Progenitor cell of endocrine pancreas (in vitro differentiated cells): ENCODE measurements around the gene C5. TPM values are rescaled to one million over a fixed set of nuclear protein-coding genes. Genes with fewer than 3 reads are reported as not detected.

ENCODE experiments used
- DNase-seq: peaks from one replicate; pipeline ENCODE4 v3.0.0; 2021; ENCODE audit warnings: low spot score; ENCODE audit not compliant: unreplicated experiment
- H3K27ac Mint-ChIP-seq: 2 replicates; pipeline ENCODE4 v1.8.0; 2021; ENCODE audit warnings: mild to moderate bottlenecking, moderate library complexity, mixed read lengths
- H3K27me3 Mint-ChIP-seq: 2 replicates; pipeline ENCODE4 v1.8.0; 2021; ENCODE audit warnings: mixed read lengths
- H3K36me3 Mint-ChIP-seq: 2 replicates; pipeline ENCODE4 v1.8.0; 2022; ENCODE audit warnings: mixed read lengths; ENCODE audit not compliant: insufficient read depth
- H3K4me1 Mint-ChIP-seq: 2 replicates; pipeline ENCODE4 v1.8.0; 2021; ENCODE audit warnings: low read depth, mixed read lengths
- H3K4me3 Mint-ChIP-seq: 2 replicates; pipeline ENCODE4 v1.8.0; 2021; ENCODE audit warnings: low read depth, mild to moderate bottlenecking, moderate library complexity, mixed read lengths
- H3K9me3 Mint-ChIP-seq: 2 replicates; pipeline ENCODE4 v1.8.0; 2021; ENCODE audit warnings: low read depth, mixed read lengths
- total RNA-seq: library from RNA; stranded (reverse); gene quantifications from 2 replicates; pipeline ENCODE4 v1.2.1, GENCODE V29; 2021
- TF ChIP-seq, protein P1 (sequence below): fragments of 200-600 bp; sonication (generic); IDR thresholded peaks from one replicate; pipeline ENCODE4 v1.5.0; 2021; ENCODE audit warnings: antibody characterized with exemption, mild to moderate bottlenecking; ENCODE audit not compliant: unreplicated experiment

Gene C5
- total RNA-seq, 1 donor from 2014 or later = 47.1 TPM

DNA sequence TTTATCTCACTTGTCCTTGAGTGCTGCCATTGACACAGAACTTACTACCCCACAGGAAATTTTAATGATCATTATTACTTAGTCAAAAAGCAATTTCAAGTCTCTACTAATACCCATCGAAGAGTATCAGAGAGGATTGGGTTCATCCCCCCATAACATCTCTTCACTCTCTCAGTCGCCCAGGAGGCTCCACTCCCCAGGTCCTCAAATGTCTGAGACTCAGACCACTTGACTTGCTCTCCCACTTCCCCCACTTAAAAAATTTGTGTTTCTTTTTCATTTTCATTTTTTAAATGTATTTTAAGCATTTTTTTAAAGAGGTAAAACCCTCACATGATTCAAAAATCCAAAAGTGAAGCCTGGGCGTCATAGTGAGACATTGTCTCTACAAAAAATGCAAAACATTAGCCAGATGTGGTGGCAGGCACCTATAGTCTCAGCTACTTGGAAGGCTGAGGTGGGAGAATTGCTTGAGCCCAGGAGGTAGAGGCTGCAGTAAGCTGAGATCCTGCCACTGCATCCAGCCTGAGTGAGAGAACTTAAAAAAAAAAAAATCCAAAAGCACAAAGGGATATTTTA lies 66.7 kb downstream of the C5 start:
- no peak overlapping the region for H3K27ac Mint-ChIP-seq
- no peak for DNase-seq

DNA sequence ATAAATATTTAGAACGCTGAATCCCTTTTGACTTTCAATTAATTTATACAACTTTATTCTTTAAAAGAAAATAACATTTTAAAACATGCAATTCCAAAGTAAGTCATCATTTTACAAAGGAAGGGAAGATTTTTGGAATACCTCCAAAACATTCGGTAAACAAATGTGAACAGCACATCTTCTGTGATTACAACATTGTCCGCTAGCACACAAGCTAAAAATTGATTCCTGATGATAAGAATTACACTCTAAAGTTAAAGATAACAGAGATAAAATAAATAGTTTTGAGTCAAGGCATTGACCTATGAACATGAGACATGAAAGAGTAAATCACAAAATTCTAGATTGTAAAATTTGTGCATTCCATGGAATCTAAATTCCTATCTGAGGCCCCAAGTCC lies 67.2 kb downstream of the C5 start:
- no peaks in the 10 kb centered on the region for H3K27me3 Mint-ChIP-seq
- H3K4me1 Mint-ChIP-seq = peaks cover 3% of the 10 kb centered on the region
- H3K9me3 Mint-ChIP-seq = no peaks in the 10 kb centered on the region
- TF ChIP-seq, protein P1, sequence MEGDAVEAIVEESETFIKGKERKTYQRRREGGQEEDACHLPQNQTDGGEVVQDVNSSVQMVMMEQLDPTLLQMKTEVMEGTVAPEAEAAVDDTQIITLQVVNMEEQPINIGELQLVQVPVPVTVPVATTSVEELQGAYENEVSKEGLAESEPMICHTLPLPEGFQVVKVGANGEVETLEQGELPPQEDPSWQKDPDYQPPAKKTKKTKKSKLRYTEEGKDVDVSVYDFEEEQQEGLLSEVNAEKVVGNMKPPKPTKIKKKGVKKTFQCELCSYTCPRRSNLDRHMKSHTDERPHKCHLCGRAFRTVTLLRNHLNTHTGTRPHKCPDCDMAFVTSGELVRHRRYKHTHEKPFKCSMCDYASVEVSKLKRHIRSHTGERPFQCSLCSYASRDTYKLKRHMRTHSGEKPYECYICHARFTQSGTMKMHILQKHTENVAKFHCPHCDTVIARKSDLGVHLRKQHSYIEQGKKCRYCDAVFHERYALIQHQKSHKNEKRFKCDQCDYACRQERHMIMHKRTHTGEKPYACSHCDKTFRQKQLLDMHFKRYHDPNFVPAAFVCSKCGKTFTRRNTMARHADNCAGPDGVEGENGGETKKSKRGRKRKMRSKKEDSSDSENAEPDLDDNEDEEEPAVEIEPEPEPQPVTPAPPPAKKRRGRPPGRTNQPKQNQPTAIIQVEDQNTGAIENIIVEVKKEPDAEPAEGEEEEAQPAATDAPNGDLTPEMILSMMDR = no peak
- no peak overlapping the region for H3K4me3 Mint-ChIP-seq
- no peak overlapping the region for H3K27ac Mint-ChIP-seq
- peaks cover 5% of the 10 kb centered on the region for H3K36me3 Mint-ChIP-seq
- no peak for DNase-seq

More for the DNA sequence above, 66.7 kb downstream of the C5 start:
- Mint-ChIP-seq H3K9me3 (no peaks in the 10 kb centered on the region), H3K36me3 (peaks cover 6% of the 10 kb centered on the region), H3K27me3 (no peaks in the 10 kb centered on the region), H3K4me1 (peaks cover 3% of the 10 kb centered on the region), H3K4me3 (no peak overlapping the region)
- TF ChIP-seq, protein P1 = no peak

DNA sequence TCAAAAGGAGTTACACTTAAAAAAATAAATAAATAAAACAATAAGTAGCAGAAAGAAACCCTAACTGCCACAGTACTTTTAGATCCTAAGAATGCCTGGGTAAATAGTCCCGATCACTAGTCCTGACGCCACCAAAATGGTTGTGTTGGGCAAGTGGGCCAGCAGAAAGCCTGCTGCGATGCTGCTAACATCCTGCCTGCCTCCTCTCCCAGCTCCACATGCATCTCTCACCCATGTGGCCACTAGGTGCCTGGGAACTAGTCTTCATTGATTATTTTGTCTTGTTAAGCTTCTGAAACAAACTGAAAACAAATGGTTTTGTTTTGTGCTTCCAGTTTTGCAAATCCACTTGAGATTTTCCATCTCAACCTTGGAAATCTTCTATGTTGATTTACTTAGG lies 69.1 kb downstream of the C5 start:
- Mint-ChIP-seq H3K4me1 (peaks cover 3% of the 10 kb centered on the region), H3K9me3 (no peaks in the 10 kb centered on the region), H3K27me3 (no peaks in the 10 kb centered on the region), H3K4me3 (no peak overlapping the region), H3K27ac (no peak overlapping the region), H3K36me3 (peaks cover 5% of the 10 kb centered on the region)
- no peak for DNase-seq
- TF ChIP-seq, protein P1 = no peak

DNA sequence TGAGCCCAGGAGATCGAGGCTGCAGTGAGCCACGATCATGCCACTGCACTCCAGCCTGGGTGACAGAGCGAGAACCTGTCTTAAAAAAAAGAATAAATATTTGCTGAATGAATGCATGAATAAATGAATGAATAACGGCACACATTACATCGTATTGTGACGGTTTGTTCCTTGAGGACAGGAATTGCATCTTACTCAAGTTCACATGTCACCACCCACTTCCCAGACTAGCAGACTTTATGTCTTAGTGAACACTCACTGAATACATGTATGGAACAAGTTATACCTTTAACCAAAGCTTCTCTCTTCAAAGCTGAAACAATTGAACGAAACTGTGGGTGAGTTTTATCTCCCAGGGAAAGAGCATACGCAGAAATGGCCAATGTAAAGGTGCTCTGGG lies 70.3 kb downstream of the C5 start:
- Mint-ChIP-seq H3K4me1 (no peaks in the 10 kb centered on the region), H3K4me3 (no peak overlapping the region), H3K27me3 (no peaks in the 10 kb centered on the region), H3K27ac (no peak overlapping the region), H3K36me3 (peaks cover 5% of the 10 kb centered on the region), H3K9me3 (no peaks in the 10 kb centered on the region)
- no peak for DNase-seq
- TF ChIP-seq, protein P1 = no peak

DNA sequence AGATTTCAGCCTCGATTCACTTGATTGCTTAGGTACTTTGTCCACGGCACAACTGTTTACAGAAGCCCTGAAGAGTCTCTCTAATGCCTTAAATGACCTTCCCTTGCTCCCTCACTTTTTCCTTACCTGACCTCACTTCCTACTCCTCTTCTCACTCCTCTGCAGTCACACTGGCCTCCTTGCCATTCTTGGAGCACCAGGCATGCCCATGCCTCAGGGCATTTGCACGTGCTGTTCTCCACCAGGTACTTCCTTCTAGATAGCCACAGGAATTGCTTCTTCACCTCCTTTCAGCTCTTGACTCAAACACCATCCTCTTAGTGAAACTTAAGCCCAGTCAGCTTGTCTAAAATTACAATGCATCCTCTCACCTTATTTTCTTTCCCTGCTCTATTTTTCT lies 71.1 kb downstream of the C5 start:
- Mint-ChIP-seq H3K4me3 (no peak overlapping the region), H3K9me3 (no peaks in the 10 kb centered on the region), H3K36me3 (peaks cover 5% of the 10 kb centered on the region), H3K4me1 (no peaks in the 10 kb centered on the region), H3K27me3 (no peaks in the 10 kb centered on the region), H3K27ac (no peak overlapping the region)
- DNase-seq = no peak
- TF ChIP-seq, protein P1 = no peak
